CD1c-positive myeloid dendritic cell (primary cell): Measurements from ENCODE around the gene PIK3AP1.
"Not testable (repeated sequence)": the region's sequence is repeated elsewhere in the genome, so short reads cannot be mapped to it uniquely, and the experiment has no call there.

Experiments used
- DNase-seq: peaks from one replicate; pipeline ENCODE4 v3.0.0-alpha.2; 2016; ENCODE audit errors: extremely low spot score

The PIK3AP1 gene, protein sequence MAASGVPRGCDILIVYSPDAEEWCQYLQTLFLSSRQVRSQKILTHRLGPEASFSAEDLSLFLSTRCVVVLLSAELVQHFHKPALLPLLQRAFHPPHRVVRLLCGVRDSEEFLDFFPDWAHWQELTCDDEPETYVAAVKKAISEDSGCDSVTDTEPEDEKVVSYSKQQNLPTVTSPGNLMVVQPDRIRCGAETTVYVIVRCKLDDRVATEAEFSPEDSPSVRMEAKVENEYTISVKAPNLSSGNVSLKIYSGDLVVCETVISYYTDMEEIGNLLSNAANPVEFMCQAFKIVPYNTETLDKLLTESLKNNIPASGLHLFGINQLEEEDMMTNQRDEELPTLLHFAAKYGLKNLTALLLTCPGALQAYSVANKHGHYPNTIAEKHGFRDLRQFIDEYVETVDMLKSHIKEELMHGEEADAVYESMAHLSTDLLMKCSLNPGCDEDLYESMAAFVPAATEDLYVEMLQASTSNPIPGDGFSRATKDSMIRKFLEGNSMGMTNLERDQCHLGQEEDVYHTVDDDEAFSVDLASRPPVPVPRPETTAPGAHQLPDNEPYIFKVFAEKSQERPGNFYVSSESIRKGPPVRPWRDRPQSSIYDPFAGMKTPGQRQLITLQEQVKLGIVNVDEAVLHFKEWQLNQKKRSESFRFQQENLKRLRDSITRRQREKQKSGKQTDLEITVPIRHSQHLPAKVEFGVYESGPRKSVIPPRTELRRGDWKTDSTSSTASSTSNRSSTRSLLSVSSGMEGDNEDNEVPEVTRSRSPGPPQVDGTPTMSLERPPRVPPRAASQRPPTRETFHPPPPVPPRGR

DNA sequence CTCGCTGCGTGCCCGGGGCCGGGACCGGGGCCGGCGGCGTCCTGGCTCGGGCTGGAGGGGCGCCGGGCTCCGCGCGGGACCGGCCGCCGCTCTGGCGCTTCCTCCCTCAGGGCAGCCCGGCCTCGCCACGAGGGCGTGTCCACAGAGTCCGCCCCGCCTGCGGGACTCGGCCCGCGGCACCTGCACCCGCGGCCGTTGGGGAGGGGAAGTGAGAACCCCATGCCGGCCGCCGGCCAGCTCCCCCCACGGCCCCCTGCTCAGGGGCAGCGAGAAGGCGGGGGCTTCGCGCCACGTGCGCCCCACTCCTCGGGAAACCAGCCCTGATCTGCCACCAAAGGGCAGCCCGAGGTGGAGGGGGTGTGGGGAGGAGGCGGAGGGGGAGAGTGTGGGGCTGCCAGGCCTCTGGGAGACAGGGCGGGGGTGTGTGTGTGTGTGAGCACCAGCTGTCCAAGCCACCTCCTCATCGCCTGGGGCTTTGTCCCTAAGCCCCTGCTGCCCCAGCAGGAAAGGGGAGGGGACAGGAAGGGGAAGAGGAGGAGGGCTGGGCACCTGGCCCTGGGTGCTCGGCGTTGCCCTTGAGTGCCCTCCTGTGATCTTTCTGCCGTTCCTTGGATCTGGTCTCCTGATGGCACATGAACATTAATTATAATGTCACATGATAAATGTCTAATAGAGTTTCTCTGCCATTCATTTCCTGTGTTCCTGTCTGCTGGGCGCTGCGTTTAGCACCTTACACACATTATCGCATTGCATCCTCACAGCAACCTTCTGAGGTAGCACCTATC, at the start of gene PIK3AP1:
Gene PIK3AP1 (minus strand): TSS at position 93 of the 785 bp plus-strand sequence. CDS start 120 bp downstream, outside the sequence.
- DNase-seq = peak; percentile 88

DNA sequence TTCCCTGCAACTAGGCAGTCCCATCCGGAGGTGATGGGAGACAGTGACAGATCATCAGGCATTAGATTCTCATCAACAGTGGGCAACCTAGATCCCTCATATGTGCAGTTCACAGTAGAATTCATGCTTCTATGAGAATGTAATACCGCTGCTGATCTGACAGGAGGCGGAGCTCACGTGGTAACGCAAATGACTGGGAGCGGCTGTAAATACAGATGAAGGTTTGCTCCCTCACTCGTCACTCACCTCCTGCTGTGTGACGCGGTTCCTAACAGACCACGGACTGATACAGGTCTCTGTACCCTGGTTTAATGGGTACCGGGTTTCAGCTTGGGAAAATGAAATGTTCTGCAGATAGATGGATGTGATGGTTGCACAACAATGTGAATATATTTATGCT, 47.8 kb upstream of the PIK3AP1 start:
- DNase-seq = no peak

DNA sequence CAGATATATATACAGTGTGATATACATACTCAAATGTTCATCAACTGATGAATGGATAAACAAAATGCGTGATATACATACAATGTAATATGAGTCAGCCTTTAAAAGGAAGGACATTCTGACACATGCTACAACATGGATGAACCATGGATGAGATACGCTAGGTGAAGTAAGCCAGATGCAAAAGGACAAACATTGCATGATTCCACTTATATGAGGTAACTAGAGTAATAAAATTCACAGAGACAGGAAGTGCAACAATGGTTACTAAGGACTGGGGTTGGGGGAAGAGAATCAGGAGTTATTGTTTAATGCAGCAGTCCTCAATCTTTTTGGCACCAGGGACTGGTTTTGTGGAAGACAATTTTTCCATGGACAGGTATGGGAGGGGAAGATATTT, 47.3 kb upstream of the PIK3AP1 start:
- DNase-seq = no peak

DNA sequence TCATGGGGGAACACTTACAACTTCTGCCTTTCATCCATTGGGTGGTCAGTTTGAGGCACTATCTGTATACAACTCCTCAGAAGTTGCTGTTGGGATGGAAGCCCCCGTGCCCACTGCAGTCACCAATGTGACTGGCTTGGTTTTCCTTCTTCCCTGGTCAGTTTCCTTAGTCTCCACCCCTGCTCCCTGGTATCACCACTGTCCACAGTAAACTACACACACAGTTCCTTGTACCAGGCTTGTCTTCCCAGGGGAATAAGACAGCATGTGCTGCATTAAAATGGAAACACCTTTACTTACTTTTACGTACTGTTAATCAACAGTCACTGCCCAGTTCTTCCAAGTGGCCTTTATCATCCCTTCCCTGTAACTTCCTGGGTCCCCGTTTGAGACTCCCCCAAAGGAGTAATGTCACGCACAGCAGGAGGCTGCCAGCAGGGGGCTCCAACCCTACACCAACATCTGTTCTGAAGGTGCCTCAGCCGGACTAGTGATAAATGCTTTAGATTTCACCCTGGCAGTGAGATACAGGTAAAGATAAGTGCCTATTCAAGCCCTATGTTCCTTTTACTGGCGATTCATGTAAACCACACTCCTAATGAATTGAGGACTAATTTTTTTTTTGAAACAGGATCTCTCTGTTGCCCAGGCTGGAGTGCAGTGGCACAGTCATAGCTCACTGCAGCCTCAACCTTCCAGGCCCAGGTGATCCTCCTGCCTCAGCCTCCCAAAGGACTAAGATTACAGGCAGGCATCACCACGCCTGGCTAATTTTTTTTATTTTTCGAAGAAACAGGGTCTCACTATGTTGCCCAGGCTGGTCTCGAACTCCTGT, 45.3 kb upstream of the PIK3AP1 start:
- DNase-seq = peak; percentile 75

DNA sequence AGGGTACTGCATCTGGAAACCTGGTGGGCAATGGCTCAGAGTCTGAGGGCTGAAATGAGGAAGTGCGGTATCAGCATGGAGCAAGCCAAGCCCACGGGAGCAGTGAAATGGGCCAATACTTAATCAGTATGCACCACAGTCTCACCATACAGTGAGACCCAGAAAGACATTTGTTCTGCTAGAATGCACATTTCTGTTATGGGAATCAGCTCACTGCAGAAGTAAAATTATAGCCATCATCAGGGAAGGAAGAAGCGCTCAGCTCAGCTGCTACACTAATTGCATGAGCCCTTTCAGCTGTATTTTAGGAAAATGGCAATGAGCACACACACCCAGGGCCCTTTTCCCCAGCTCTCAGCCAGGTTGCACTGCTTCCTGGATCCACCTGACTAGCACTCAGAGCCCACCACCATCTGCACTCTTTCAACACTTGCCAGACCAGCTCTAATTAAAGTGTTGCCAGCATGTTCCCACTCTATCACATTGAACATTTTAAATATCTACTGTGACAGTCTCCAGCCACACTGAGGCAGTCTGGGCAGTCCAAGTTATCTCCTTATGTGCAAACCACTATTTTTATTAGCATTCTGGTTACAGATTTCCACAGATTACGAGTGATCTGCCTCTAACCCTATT, 44.2 kb upstream of the PIK3AP1 start:
- peak; percentile 33 for DNase-seq

DNA sequence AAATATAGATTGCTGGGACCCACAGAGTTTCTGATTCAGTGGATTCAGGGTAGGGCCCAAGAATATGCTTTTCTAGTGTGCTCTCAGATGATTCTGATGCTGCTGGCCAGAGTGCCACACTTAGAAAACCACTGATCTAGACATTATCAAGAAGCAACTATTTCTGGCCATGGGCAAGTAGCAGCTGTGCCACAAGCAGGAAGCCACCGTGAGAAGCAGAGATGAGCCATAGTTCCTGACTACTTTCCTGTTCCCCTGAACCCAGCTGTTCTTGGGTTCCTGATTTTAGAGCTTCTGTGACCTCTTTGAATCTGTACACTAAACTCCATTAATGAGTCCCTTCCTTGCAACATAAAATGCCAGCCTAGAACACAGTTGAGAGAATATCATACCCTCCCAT, 38.1 kb upstream of the PIK3AP1 start:
- DNase-seq = peak; percentile 69

DNA sequence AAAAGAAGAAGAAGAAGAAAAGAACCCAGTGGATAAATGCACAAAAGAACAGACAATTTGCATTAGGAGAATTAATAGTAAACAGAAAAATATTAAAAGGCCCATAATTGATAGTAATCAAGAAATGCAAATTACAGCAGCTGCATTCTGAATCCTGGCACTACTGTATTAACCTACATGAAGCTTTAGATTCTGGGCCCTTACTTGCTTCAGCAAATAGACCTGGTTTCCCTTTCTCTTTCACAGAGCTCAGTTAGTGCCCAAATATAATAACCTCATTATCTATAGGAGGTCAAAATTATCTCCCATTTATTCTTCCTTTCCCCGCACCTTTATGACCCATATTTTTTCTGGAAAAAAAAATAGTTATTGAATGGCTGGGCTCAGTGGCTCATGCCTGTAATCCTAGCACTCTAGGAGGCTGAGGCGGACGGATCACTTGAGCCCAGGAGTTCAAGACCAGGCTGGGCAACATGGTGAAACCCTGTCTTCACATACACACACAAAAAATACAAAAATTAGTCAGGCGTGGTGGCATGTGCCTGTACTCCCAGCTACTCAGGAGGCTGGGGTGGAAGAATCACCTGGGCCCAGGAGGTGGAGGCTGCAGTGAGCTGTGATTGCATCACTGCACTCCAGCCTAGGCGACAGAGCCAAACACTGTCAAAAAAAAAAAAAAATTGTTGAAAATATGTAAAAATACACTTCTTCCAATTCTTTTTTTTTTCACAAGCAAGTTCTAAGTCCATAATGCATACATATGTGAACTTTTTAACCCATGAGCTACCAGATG, 36.0 kb upstream of the PIK3AP1 start:
- no peak for DNase-seq

DNA sequence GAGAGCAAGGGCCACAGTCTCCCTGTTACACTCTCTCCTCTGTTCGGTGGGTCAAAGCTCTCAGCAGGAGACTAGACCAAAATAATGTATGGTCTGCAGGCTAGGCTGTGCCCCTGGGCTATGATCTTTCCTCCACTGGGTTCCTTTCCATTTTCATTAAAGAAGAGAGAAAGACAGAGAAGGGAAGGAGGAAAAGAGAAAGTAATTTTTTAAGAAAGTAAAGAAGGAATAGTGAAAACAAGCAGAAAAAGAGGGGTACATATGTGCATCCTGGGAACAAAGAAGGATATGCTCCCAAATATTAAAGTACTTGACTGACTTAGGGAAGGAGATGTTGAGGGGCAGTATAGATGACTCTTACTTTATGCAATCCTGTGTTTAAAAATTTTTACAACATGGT, 33.6 kb upstream of the PIK3AP1 start:
- DNase-seq = no peak

DNA sequence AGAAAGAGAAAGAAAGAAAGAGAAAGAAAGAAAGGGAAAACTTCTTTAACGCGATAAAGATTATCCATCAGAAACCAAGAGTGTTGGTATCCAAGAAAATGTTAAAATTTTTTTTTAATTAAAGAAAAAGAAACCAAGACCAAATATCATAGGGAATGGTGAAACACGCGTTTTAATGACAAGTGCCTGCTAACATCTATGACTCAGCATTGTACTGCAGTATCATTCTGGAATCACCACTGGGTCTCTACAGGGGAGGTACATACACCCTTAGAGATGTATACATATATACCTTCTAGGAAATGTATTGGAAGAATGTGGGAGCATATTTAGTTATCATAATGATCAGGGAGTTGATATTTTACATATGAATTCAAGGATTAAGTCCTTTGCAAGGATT, 32.1 kb upstream of the PIK3AP1 start:
- no peak for DNase-seq

DNA sequence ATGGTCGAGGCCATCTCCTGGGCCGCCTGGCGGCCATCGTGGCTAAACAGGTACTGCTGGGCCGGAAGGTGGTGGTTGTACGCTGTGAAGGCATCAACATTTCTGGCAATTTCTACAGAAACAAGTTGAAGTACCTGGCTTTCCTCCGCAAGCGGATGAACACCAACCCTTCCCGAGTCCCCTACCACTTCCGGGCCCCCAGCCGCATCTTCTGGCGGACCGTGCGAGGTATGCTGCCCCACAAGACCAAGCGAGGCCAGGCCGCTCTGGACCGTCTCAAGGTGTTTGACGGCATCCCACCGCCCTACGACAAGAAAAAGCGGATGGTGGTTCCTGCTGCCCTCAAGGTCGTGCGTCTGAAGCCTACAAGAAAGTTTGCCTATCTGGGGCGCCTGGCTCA, 30.0 kb upstream of the PIK3AP1 start:
- DNase-seq = not testable (repeated sequence)

DNA sequence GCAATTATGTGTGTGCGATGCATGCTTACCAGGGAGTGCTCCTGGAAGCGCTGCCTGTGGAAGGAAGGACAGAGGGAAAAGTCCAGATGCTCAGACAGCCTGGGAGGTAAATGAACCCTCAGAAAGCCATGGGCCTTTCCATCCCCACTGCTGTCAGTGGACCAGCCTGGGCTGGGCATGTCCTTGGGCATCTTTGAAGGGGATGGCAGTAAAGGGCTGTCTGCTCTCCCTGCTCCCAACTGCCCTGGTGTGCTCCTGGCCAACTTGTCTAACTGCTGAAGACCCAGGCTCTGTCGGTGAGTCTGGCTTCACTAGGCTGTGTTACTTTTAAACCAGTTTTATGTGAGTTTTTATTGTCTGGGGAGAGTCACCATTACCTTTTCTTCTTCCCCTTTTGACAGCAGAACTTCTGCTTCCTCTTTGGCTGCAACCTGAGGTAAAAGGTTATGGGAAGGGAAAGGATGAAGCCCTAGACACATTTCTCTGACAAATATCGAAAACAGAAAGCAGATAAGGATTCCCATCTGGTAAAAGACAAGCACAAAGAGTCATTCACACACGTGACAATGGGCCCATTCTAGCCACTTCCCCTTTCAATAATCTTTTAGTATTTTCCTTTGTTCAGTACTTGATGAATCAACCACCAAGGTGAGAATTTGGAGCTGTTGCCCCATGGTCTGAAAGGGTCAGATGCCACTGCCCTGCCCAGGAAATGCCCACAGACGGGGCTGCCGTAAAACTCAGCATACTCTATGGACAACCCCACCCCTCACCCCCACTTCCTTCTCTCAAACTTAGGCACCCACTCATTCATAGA, 27.6 kb upstream of the PIK3AP1 start:
- DNase-seq = peak; percentile 87

DNA sequence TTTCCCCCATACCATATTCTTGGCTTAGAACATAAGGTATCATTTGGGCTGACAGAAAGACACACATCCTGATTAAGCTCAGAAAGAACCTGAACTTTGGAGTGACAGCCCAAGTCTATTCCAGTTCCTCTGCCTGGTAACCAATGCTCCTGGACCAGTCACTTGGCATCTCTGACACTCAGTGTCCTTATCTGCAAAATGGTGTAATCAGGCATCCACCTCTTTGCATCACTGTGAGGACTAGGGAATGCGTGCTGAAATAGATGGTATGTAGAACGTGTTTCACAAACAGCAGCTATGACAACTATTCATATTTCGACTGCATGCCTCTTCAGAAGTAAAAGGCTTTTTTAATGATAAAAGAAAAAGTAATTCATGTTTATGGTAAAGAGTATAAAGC, 26.2 kb upstream of the PIK3AP1 start:
- DNase-seq = no peak

DNA sequence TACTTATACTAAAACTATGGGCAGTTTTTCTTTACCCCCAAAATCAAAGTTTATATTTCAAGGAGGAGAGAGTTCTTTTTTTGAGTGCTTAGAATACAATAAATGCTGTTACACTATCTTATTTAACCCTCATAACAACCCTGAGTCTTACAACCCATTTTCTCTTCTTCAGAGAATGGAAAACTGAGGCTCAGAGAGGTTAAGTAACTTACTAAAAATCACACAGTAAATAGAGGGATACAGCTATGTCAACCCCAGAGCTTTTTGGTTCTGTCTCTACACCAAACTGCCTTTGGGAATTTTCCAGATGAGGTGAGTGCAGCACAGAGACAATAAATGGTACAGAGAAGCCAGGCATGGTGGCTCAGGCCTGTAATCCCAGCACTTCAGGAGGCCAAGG, 25.6 kb upstream of the PIK3AP1 start:
- DNase-seq = no peak

DNA sequence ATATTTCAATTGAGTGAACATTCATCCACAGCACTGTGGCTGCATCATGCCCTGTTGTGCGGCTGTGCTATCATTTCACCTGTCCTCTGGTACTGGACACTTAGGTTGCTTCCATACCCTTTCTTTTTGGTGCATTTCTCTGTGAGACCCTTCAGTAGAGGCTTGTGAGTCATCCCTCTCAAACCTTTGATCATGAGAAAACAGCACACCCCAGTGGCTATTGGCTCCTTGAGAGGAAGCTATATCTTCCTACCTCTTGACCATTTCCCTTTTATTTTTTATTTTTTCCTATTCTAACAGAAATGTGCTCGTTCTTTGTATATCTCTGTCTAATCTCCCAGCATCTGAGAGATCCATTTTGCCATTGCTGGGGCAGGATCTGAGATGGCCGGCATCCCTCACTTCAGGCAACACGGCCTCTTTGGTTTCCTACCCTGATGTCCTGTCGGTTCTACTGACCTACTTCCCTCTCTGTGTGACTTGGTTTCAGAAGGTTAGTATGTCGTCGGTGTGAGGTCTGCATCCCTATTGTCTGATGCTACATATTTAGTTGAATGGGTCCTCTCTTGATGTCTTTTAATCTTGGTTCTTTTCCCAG, 23.8 kb upstream of the PIK3AP1 start:
- DNase-seq = peak; percentile 51

DNA sequence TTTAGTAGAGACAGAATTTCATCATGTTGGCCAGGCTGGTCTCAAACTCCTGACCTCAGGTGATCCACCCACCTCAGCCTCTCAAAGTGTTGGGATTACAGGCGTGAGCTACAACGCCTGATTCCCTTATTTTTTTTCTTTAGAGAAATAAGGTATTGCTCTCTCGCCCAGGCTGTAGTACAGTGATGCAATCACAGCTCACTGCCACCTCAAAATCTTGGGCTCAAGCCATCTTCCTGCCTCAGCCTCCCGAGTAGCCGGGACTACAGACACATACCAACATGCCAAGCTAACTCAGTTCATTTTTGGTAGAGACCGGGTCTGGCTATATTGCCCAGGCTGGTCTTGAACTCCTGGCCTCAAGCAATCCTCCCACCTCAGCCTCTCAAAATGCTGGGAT, 21.2 kb upstream of the PIK3AP1 start:
- DNase-seq = peak; percentile 32

DNA sequence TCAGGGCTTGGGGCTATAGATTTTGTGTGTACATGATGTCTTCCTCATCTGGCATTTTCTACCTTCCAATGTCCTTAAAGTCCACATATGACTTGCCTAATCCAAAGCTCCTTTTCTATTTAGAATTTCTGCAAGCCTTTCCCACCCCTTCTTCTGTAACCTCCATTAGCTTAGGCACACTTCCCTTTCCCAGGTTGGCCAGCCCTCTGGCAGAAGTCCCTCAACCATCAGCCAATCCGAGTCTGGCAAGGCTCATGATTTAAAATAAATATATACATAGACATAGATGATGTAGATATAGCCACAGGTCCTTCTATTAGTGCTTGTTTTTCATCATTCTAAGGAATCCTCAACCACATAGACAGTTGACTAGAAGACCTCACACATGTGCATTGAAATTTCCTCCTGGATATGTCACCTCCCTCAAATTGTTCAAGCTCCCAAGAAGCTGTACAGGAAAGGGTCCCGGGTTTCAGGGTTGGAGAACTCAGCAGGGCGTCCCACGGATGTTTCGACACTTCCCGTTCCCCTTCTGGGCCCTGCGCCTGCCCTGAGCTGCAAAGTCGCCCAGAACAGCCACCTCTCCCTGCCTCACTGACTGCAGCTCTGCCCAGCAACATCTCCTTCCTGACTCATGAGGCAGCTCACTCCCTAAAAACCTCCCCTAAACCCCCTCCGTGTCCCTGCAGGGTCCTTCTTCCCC, 20.4 kb upstream of the PIK3AP1 start:
- DNase-seq = peak; percentile 94

DNA sequence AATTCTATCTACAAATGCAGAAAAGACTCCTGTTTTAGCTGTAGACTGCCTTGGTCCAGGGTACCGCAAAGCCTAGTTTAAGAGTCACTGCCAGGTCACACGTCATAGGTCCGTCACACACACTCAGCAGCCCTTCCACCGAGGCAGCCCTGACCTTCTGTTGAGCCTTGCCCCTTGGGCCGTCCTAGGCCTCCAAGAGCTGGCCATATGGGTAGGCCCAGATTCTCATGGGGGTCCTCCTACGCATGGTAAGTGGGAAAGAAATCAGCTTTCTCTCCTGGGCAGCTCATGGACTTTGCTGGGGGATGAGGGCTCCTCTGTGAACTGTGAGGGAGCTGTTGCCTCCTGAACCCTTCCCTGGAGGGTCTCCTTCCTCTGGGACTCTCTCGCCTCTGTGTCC, 19.8 kb upstream of the PIK3AP1 start:
- no peak for DNase-seq

DNA sequence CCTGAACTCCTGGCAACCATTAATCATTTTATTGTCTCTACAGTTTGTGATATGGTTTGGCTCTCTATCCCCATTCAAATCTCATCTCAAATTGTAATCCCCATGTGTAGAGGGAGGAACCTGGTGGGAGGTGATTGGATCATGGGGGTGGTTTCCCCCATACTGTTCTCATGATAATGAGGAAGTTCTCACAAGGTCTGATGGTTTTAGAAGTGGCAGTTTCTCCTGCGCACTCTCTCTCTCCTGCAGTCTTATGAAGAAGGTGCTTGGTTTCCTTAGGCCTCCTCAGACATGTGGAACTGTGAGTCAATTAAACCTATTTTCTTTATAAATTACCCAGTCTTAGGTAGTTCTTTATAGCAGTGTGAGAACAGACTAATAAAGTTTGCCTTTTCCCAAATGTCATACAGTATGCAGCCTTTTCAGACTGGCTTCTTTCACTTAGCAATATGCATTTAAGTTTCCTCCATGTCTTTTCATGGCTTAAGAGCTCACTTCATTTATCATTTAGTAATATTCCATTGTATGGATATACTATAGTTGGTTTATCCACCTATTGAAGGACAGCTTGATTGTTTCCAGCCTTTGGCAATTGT, 17.1 kb upstream of the PIK3AP1 start:
- DNase-seq = peak; percentile 44
